Stimulated activated naive CD8-positive, alpha-beta T cell treated with anti-CD3 and anti-CD28 coated beads, Interleukin-15, Interleukin-2, amounts not matched to agents 100 ng/mL and 50 ng/mL, for 24 hours (primary cell): Measurements from ENCODE around the gene CXCL1.

Experiments used
- H3K27ac Mint-ChIP-seq: one replicate; pipeline ENCODE4 v1.8.0; 2021; ENCODE audit warnings: mild to moderate bottlenecking, mixed read lengths
- H3K27me3 Mint-ChIP-seq: one replicate; pipeline ENCODE4 v1.8.0; 2021; ENCODE audit warnings: mixed read lengths
- H3K36me3 Mint-ChIP-seq: one replicate; pipeline ENCODE4 v1.8.0; 2021; ENCODE audit warnings: low read depth, mixed read lengths
- H3K4me1 Mint-ChIP-seq: one replicate; pipeline ENCODE4 v1.8.0; 2021; ENCODE audit warnings: low read depth, mixed read lengths
- H3K4me3 Mint-ChIP-seq: one replicate; pipeline ENCODE4 v1.8.0; 2021; ENCODE audit warnings: mild to moderate bottlenecking, mixed read lengths
- H3K9me3 Mint-ChIP-seq: one replicate; pipeline ENCODE4 v1.8.0; 2021; ENCODE audit warnings: mixed read lengths

The CXCL1 gene

GRCh38 chr4:73864365-73864764 lies 4.8 kb upstream of the CXCL1 start:
- H3K27ac Mint-ChIP-seq, result no peak overlapping the region
- no peaks in the 10 kb centered on the region for H3K36me3 Mint-ChIP-seq
- H3K4me3 Mint-ChIP-seq, result no peak overlapping the region
- peaks cover 4% of the 10 kb centered on the region for H3K4me1 Mint-ChIP-seq
- H3K27me3 Mint-ChIP-seq, result peaks cover 20% of the 10 kb centered on the region
- no peaks in the 10 kb centered on the region for H3K9me3 Mint-ChIP-seq

DNA sequence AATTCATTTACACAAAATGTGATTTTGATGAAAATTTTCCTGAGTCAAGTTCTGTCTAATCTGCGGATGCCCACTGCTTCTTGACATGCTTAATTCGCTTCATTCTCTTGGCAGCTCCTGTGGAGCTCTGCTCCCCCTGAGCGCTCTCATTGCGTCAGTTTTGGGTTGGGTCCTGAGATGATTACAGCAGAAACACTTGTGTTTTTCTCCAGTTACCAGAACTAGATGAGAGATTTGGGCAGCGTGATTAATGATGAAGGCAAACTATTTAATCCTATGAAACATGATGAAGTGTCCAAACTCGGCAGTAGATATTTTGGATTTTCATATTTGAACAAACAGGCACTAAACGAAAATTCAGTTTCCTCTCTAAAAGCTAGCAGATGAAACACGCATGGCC lies 4.2 kb upstream of the CXCL1 start:
- H3K27me3 Mint-ChIP-seq, result peaks cover 26% of the 10 kb centered on the region
- H3K4me3 Mint-ChIP-seq, result no peak overlapping the region
- H3K9me3 Mint-ChIP-seq, result no peaks in the 10 kb centered on the region
- no peak overlapping the region for H3K27ac Mint-ChIP-seq
- peaks cover 4% of the 10 kb centered on the region for H3K4me1 Mint-ChIP-seq
- no peaks in the 10 kb centered on the region for H3K36me3 Mint-ChIP-seq

- Mint-ChIP-seq H3K27ac (no peak overlapping the region), H3K9me3 (no peaks in the 10 kb centered on the region), H3K4me3 (no peak overlapping the region), H3K36me3 (no peaks in the 10 kb centered on the region), H3K27me3 (peaks cover 30% of the 10 kb centered on the region), H3K4me1 (peaks cover 4% of the 10 kb centered on the region)
These were observed 3.6 kb upstream of the CXCL1 start for GRCh38 chr4:73865431-73866096.

- no peaks in the 10 kb centered on the region for H3K9me3 Mint-ChIP-seq
- no peaks in the 10 kb centered on the region for H3K36me3 Mint-ChIP-seq
- H3K27me3 Mint-ChIP-seq, result peaks cover 30% of the 10 kb centered on the region
- H3K27ac Mint-ChIP-seq, result no peak overlapping the region
- H3K4me3 Mint-ChIP-seq, result no peak overlapping the region
- H3K4me1 Mint-ChIP-seq, result peaks cover 4% of the 10 kb centered on the region
These were observed 2.9 kb upstream of the CXCL1 start for GRCh38 chr4:73866246-73866645.

GRCh38 chr4:73867783-73868182 lies 1.4 kb upstream of the CXCL1 start:
- Mint-ChIP-seq H3K27me3 (peaks cover 34% of the 10 kb centered on the region), H3K9me3 (peaks cover 3% of the 10 kb centered on the region), H3K27ac (no peak overlapping the region)

GRCh38 chr4:73868206-73869129 lies 725 bp upstream of the CXCL1 start:
- Mint-ChIP-seq H3K4me3 (no peak overlapping the region), H3K9me3 (peaks cover 5% of the 10 kb centered on the region), H3K27me3 (peaks cover 36% of the 10 kb centered on the region), H3K4me1 (peaks cover 4% of the 10 kb centered on the region), H3K27ac (no peak overlapping the region), H3K36me3 (no peaks in the 10 kb centered on the region)

More at GRCh38 chr4:73867783-73868182, 1.4 kb upstream of the CXCL1 start:
- Mint-ChIP-seq H3K36me3 (no peaks in the 10 kb centered on the region), H3K4me3 (no peak overlapping the region), H3K4me1 (peaks cover 4% of the 10 kb centered on the region)

- Mint-ChIP-seq H3K36me3 (no peaks in the 10 kb centered on the region), H3K4me3 (no peak overlapping the region), H3K4me1 (peaks cover 4% of the 10 kb centered on the region), H3K27ac (no peak overlapping the region), H3K27me3 (peaks cover 32% of the 10 kb centered on the region), H3K9me3 (peaks cover 11% of the 10 kb centered on the region)
These were observed 1.1 kb downstream of the CXCL1 start for GRCh38 chr4:73870260-73870659.

DNA sequence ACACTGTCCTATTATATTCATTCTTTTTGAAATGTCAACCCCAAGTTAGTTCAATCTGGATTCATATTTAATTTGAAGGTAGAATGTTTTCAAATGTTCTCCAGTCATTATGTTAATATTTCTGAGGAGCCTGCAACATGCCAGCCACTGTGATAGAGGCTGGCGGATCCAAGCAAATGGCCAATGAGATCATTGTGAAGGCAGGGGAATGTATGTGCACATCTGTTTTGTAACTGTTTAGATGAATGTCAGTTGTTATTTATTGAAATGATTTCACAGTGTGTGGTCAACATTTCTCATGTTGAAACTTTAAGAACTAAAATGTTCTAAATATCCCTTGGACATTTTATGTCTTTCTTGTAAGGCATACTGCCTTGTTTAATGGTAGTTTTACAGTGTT lies 1.6 kb downstream of the CXCL1 start:
- H3K4me1 Mint-ChIP-seq, result peaks cover 4% of the 10 kb centered on the region
- no peak overlapping the region for H3K27ac Mint-ChIP-seq
- H3K27me3 Mint-ChIP-seq, result peaks cover 28% of the 10 kb centered on the region
- no peak overlapping the region for H3K4me3 Mint-ChIP-seq
- H3K36me3 Mint-ChIP-seq, result no peaks in the 10 kb centered on the region
- peaks cover 11% of the 10 kb centered on the region for H3K9me3 Mint-ChIP-seq

DNA sequence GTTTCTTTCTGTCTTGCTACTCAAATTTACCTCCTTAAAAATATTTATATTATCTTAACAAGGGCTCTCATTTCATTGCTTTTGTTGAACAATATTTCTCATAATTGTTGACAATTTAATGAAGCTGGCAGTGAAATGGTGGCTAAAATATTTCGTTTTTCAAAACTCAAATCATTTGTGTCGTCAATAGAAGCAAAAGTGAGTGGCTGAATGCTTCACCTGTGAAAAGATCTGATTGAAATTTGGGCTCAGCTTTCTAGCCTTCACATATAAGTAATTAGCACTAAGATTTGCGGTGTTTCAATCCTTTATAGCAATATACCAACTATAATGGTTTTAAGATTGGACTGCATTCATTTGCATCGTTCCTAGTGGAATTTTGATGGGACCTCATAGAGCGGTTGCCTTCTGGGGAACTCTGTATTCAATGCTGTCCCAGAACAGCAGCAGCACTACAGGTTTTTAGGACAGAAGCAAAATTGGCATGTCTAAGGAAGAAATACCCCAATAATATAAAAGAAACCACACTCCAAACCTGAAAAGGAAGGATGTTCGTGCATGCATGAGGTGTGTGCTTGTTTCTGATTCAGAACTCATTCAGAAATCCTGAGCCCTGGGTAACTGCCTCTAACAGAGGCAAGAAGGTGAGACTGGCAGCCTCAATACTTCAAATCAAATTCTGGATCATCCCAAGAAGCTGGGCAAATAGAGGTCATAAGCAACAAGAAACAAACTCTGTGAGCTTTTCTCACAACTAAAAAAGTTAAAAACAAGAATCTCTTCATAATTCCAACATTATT lies 2.5 kb downstream of the CXCL1 start:
- H3K36me3 Mint-ChIP-seq, result no peaks in the 10 kb centered on the region
- peaks cover 4% of the 10 kb centered on the region for H3K4me1 Mint-ChIP-seq
- H3K27me3 Mint-ChIP-seq, result peaks cover 27% of the 10 kb centered on the region
- H3K4me3 Mint-ChIP-seq, result no peak overlapping the region
- no peak overlapping the region for H3K27ac Mint-ChIP-seq
- H3K9me3 Mint-ChIP-seq, result peaks cover 11% of the 10 kb centered on the region

GRCh38 chr4:73872316-73873108 lies 3.3 kb downstream of the CXCL1 start:
- no peak overlapping the region for H3K4me3 Mint-ChIP-seq
- peaks cover 4% of the 10 kb centered on the region for H3K4me1 Mint-ChIP-seq
- no peaks in the 10 kb centered on the region for H3K36me3 Mint-ChIP-seq
- no peak overlapping the region for H3K27ac Mint-ChIP-seq
- peaks cover 27% of the 10 kb centered on the region for H3K27me3 Mint-ChIP-seq
- peaks cover 11% of the 10 kb centered on the region for H3K9me3 Mint-ChIP-seq

DNA sequence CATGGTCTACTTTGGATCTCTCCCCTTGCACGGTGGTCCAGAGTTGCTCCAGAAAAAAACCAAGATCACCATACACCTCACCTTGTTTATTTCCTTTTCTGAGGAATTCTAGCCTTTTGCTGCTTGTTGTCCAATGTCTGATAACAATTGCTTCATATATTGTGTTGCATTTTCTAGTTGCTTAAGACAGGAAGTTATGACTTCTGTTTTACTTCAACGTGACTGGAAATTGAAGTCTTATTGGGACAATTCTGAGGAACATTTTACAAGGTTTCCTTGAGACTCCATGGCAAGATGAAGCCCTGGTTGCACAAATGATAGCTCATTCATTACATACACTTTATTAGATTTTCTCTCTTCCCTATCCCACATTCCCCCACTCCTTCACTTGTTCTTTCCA lies 5.2 kb downstream of the CXCL1 start:
- Mint-ChIP-seq H3K9me3 (peaks cover 11% of the 10 kb centered on the region), H3K4me3 (no peak overlapping the region), H3K27me3 (peaks cover 19% of the 10 kb centered on the region), H3K4me1 (no peaks in the 10 kb centered on the region), H3K27ac (no peak overlapping the region), H3K36me3 (no peaks in the 10 kb centered on the region)

- H3K9me3 Mint-ChIP-seq, result peaks cover 11% of the 10 kb centered on the region
These were observed 6.2 kb downstream of the CXCL1 start for GRCh38 chr4:73875401-73875800.

DNA sequence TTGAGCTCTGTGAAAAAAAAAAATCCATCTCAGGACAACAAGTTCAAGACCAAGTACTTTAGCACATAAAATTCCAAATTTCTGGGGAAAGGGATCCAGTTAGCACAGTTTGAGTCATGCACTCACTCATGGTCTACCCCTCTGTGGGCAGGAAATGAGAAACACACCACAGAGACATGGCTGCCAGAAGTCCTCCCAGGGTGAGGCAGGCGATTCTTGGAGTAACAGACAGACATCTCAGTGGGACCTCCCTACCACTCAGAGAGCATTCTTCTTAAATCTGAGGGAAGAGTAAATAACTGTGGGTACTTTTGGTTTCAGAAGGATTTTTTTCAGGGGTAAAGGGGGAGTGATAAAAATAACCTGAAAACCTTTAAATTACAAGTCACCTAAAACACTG lies 14.1 kb downstream of the CXCL1 start:
- Mint-ChIP-seq H3K4me3 (no peak overlapping the region), H3K27me3 (peaks cover 3% of the 10 kb centered on the region), H3K27ac (no peak overlapping the region), H3K4me1 (no peaks in the 10 kb centered on the region), H3K9me3 (no peaks in the 10 kb centered on the region), H3K36me3 (no peaks in the 10 kb centered on the region)

More at GRCh38 chr4:73875401-73875800, 6.2 kb downstream of the CXCL1 start:
- no peak overlapping the region for H3K4me3 Mint-ChIP-seq
- no peaks in the 10 kb centered on the region for H3K4me1 Mint-ChIP-seq
- H3K27me3 Mint-ChIP-seq, result peaks cover 10% of the 10 kb centered on the region
- H3K27ac Mint-ChIP-seq, result no peak overlapping the region
- no peaks in the 10 kb centered on the region for H3K36me3 Mint-ChIP-seq

- no peaks in the 10 kb centered on the region for H3K4me1 Mint-ChIP-seq
- no peak overlapping the region for H3K27ac Mint-ChIP-seq
- no peak overlapping the region for H3K4me3 Mint-ChIP-seq
- no peaks in the 10 kb centered on the region for H3K36me3 Mint-ChIP-seq
- H3K9me3 Mint-ChIP-seq, result no peaks in the 10 kb centered on the region
- H3K27me3 Mint-ChIP-seq, result no peaks in the 10 kb centered on the region
These were observed 16.5 kb downstream of the CXCL1 start for GRCh38 chr4:73885574-73886267.
